Activated T-cell treated with anti-CD3 and anti-CD28 coated beads, Interleukin-2, amount 50 U/mL, for 1 hour (primary cell): ENCODE results near the gene PNPLA6.

Experiments used
- DNase-seq: peaks from one replicate; pipeline ENCODE4 v3.0.0-alpha.2; 2020

Gene PNPLA6

DNA sequence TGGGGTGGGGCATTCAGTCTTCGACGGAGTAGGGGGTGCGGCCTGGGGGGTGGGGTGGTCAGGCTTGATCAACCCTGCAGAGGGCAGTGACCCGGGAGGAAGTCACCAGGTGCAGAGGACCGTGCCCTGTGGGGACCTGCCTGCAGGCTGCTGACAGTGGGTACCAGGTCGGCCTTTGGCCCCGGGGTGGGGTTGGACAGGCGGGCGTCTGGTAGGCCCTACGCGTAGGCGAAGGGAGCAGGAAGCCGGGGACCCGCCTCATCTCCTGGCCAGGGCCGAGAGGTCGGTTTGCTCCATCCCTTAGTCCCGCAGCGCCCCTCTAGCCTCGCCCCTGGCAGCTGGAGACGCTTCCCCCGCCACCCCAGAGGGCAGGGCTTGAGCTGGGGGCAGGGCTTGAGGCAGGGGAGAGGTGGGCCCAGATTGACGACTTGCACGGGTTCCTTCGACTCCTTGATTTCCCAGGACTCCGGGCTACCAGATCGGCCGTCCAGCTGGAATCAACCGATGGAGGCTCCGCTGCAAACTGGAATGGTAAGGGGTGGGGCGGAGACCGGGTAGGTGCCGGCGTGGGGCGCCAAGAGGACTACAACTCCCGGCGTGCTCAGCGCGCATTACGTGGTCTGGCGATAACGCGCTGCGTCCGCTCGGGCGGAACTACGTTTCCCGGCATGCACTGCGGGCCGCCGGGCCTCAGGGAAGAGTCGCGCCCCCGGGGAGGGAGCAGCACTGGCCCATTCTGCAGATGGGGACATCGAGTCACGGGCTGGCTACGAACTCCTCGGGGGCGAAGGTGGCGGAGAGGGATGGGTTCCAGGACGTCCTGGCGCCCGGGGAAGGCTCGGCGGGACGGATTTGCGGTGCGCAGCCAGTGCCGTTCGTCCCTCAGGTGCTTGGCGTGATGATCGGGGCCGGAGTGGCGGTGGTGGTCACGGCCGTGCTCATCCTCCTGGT, at the start of gene PNPLA6:
Gene PNPLA6 (plus strand): TSS at position 671 of the 951 bp plus-strand sequence. CDS start 72 bp downstream, at position 743.
- DNase-seq: peak; percentile 95

DNA sequence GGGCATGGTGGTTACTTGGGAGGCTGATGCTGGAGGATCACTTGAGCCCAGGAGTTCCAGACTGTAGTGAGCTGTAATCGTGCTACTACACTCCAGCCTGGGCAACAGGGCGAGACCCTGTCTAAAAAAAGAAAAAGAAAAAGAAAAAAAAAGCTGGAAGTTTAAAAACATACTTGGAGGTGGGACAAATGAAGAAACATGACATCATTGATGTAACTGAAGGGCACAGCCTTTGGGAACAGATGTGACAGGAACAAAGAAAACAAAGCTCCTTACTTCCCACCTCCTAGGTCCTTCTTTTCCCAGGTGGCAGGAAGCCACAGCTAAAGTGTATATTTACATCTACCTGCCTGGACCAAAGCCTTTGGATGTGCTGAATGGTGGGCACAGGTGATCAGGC, 48.6 kb upstream of the PNPLA6 start:
- no peak for DNase-seq

DNA sequence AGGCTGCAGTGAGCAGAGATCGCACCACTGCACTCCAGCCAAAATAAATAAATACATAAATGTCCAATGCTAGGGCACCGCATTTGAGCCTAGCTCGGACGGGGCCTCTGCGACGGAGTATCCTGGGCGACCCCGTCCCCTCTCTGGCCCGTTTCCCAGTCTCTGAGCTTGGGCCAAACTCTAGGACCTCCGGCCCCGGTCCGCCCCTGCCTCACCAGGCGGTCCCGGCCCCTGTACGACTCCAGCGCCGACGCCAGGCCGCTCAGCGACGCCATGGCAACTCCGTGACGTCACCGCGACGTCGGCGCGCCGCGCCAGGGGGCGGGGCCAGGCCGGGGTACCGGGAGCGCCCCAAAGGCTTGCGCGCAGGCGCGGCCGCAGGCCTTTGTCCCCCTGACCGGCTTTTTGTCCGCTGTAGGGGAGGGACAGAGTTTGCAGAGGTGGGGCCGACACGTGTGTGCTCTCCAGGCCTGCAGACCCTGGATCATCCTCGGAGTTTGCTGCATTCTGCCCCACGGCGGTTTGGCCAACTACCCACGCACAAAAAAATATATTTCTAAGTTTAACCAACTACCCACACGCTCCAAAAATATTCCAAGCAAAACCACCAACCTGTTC, 46.7 kb upstream of the PNPLA6 start, which contains the start of gene PEX11G:
Gene PEX11G (minus strand): TSS at position 300 of the 618 bp plus-strand sequence. CDS start 25 bp downstream, at position 275.
- peak; percentile 96 for DNase-seq

DNA sequence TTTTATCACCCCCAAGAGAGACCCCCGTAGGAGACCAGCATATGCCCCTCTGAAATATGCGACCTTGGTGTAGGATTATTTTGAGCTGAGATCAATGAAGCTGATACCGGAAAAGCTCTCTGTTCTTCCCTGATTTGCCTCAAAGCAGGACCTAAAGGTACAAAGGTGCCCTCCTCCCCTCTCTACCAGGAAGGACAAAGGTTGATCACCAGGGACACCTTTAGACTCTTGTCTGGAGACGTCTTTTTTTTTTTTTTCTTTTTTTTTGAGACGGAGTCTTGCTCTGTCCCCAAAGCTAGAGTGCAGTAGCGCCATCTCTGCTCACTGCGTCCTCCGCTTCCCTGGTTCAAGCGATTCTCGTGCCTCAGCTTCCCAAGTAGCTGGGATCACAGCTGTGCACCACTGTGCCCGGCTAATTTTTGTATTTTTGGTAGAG, 45.9 kb upstream of the PNPLA6 start:
- no peak for DNase-seq

DNA sequence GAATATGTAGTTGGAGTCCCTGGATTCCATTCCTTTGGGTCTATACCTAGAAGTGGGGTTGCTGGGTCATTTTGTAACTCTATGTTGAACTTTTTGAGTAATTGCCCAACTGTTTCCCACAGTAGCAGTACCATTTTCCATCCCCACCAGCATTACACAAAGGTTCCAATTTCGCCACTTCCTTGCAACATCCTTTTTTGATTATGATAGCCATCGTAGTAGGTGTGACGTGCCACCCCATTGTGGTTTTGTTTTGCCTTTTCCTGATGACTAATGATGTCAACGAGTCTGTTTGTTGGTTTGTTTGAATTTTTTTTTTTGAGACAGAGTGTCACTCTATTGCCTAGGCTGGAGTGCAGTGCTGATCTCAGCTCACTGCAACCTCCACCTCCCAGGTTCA, 43.4 kb upstream of the PNPLA6 start:
- DNase-seq: no peak

DNA sequence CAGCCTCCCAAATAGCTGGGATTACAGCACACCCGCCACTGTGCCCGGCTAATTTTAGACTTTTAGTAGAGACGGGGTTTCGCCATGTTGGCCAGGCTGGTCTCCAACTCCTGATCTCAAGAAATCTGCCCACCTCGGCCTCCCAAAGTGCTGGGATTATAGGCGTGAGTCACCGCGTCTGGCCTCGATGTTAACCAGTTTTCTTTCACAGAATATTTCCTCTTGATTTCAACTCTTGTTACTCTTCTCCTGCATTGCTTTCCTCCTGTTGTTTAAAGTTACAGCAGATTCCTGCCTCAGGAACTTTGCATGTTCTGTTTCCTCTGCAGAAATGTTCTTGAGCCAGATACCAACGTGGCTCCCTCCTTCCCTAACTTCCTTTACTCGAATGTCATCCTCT, 43.0 kb upstream of the PNPLA6 start:
- no peak for DNase-seq

DNA sequence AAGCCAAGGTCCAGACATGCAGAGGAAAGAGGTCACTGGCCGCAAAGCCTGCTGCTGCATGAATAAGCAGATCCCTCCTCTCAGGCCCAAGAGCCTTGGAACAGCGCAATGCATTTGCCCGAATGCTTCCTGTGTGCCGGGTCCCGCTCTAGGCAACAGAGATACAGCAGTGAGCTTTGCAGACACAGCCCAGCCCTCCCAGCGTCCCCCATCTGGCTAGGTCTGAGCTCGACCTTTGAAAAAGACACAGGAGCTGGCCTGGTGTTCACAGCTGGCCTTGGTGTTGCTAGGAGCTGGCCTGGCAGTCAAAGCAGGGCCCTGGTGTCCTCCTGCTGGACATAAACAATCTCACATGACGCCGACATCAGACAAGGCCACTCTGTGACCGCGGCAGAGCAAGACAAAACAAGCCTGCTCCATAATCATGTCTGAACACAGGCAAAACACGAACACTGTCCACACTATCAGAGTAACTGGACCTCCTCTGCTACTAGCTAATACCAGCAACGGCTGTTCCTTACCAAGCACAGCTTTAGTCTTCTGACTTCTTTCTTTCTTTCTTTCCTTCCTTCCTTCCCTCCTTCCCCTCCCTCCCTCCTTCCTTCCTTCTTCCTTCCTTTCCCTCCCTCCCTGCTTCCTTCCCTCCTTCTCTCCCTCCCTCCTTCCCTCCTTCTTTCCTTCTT, 41.0 kb upstream of the PNPLA6 start:
- DNase-seq: no peak

DNA sequence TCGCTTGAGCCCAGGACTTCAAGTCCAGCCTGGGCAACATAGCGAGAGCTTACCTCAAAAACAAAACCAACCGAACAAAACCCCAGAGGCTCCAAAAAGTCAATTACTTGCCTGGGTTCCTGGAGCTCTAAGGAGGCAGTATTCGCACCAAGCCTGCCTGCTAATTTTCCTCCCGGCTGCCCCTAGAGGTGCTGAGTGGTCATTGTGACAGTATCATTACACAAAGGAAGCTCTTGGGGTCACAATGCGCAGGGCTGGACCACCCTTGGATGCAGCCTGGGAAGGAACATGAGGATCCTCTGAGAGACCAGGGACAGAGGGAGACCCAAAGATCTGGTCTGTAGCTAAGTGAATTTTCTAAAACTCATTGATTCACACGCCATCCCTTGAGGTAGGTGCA, 38.2 kb upstream of the PNPLA6 start:
- no peak for DNase-seq

DNA sequence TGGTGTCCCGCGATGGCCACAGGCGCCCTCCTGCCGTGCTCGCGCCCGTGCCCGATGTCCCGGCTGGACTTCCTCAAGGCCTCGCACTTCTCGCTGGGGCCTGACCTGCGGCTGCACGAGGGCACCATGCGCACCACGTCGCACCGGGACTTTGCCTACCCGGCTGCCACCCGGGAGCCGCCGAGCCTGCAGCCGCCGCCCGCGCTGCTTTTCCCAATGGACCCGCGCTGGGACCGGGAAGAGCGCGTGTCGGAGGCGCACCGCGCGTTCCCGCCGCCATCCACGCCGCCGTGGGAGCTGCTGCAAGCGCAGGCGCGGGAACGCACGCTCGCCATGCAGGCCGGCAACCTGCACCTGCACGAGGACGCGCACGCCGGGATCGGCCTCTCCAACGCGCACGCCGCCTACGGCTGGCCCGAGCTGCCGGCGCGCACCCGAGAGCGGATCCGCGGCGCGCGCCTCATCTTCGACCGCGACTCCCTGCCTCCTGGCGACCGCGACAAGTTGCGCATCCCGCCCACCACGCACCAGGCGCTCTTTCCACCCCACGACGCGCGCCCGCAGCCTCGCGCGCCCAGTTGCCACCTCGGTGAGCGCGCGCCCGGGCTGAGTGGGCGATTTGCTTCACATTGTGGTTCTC, 34.6 kb upstream of the PNPLA6 start:
- DNase-seq: peak; percentile 37

DNA sequence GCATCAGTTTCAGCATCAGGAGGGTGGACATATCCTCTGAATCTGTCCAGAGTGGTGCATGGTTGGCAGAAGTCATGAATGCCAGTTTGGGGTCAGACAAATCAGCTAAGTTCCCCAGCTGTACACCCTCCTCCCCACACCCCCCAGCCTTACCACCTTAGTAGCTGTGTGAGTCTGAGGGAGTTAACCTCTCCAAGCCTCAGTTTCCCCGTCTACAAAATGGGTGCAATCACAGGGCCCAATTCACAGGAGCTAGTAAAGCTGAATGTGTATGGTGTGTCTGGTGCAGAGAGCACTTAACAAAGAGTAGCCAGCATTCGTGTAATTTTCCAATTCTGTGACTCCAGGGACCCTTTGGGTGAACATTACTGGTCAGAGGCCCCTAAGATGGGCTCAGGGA, 33.0 kb upstream of the PNPLA6 start:
- DNase-seq: no peak

DNA sequence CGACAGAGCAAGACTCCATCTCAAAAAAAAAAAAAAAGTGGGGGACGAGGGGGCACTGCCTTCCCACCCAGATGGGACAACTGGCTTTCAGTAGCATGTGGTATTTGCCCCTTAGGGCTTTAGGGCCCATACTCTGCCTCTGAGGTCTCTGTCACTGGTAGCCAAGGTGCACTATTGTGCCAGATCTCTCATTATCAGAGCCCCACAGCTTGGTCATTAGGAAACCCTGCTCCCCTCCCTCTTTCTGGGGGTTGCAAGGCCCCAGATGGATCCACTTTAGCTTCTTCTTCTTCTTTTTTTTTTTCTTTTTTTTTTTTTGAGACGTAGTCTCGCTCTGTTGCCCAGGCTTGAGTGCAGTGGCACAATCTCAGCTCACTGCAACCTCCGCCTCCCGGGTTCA, 30.8 kb upstream of the PNPLA6 start:
- DNase-seq: no peak

DNA sequence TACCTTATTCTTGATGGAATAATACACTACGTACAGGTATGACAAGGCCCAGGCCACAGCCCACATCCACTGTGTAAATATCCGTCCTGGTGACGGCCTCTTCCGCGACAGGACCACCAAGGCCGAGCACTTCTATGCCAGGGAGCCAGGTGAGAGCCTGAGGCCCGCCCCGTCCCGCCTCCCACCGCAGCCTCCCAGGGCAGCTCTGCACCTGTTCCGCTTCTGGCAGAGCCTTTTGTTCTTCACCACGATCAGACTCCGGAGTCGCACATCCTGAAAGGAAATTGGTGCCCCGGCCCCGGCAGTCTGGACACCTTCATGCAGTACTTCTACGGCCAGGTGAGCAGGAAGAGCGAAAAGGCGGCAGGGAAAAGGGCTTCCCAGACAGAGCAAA, 30.2 kb upstream of the PNPLA6 start:
- no peak for DNase-seq

DNA sequence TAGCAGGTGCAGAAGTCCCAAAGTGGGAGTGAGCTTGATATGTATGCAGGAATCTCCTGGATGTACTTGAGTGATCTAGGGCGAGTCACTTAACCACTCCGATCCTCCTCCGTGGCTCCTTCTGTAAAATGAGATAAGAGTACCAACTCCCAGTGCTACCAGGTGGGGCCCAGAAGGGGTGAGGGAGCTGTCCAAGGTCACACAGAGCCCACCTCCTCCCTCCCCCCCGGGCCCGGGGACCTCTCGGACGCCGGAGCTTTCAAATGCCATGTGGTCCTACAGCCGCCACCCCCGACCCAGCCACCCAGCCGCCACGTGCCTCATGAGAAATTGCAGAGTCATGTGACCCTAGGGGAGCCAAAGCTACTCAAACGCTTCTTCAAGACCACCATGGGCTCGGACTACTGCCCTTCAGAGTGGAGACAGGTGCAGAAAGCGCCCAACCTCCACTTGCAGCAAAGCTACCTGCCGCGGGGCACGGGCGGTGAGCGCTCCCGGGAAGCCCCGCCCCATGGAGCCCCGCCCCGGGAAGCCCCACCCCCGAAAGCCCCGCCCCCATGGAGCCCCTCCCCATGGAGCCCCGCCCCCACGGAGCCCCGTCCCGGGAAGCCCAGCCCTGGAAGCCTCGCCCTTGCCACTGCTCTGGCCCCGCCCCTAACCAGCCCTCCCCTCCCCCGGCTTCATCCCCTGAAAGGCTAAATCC, 29.7 kb upstream of the PNPLA6 start:
- no peak for DNase-seq

DNA sequence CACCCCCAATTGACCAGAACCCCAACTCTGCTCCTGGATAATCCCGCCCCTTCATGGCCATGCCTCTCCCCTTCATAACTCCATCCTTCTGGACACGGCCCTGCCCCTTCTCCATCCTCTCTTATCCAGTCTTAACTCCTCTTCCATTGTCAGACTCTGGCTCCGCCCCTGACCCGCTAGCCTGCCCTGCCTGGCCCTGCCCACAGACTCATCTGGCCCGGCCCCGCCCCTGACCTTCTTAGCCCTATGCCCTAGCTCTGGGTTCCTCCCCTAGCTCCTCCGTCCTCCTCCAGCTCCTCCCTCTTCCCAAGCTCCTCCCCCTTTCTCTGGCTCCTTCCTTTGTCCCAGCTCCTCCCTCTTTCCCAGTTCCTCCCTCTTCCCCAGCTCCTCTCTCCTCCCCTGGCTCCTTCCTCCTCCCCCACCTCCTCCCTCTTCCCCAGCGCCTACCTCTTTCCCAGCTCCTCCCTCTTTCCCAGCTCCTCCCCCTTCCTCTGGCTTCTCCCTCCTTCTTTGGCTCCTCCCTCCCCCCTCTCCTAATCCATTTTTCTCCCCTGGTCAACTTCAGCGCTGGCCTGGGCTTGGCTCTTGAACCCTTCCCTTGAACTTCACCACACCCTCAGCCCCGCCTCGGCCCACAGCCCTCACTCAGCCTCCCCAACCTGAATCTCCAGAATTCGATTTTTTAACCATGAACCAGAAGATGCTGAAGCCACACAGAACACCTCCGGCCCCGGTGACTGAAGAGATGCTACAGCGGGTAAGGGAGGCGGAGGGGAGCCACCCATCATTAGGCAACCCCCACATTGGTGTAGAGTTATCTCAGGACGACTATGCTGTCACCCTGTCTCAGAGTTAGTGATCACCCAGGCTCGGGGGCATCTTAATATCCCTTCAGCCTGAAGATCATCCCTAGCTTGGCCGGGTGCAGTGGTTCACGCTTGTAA, 28.9 kb upstream of the PNPLA6 start:
- DNase-seq: peak; percentile 40

DNA sequence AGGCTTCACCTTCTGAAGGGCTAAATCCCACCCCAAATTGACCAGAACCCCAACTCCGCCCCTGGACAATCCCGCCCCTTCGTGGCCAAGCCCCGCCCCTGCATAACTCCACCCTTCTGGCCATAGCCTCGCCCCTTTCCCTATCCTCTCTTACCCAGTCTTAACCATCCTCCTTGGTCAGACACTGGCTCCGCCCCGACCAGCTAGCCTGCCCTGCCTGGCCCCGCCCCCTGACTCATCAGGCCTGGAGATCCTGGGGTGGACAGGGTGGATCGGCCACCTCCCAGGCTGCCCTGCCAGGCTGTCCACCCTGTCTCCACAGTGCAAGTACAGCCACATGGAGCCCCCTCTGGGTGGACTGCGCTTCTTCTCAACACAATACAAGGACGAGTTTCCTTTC, 27.6 kb upstream of the PNPLA6 start:
- no peak for DNase-seq

DNA sequence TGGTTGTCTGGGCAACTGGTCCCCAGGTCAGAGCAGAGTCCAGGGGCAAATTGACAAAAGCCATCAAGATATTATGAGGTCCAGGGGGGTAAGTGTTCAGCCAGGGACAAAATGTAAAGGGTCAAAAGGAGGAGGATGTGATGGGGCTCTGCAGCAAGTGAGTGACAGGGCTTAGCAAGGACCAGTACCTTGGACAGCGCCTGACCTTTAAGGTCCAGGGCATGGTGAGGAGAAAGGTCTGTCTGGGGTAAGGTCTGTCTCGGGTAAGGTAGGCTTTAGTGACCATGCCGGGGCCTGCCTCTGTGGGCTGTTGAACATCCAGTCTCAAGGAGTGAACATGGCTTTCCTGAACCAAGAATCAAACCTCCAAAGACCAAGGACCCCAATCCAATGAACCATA, 25.9 kb upstream of the PNPLA6 start:
- no peak for DNase-seq

DNA sequence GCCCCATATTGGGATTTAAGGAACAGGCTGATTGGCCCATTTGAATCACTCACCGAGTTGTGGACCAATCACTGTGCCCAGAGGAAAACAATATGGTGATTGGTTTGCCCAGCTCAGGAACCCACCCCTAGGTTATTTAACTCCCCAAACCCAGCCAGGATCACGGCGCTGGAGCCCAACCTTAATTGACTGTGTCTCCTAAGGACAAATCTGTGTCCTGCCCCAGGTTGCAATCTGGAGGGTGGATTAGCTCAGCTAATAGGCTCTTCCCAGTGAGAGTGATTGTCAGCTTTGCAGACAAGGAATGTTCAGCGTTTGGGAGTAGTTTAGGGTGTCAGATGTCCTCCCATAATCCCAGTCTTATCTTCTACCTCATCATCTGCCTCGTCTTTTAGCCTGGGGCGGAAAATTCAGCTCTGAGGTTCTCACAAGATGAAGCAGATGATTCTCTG, 23.1 kb upstream of the PNPLA6 start:
- DNase-seq: no peak

DNA sequence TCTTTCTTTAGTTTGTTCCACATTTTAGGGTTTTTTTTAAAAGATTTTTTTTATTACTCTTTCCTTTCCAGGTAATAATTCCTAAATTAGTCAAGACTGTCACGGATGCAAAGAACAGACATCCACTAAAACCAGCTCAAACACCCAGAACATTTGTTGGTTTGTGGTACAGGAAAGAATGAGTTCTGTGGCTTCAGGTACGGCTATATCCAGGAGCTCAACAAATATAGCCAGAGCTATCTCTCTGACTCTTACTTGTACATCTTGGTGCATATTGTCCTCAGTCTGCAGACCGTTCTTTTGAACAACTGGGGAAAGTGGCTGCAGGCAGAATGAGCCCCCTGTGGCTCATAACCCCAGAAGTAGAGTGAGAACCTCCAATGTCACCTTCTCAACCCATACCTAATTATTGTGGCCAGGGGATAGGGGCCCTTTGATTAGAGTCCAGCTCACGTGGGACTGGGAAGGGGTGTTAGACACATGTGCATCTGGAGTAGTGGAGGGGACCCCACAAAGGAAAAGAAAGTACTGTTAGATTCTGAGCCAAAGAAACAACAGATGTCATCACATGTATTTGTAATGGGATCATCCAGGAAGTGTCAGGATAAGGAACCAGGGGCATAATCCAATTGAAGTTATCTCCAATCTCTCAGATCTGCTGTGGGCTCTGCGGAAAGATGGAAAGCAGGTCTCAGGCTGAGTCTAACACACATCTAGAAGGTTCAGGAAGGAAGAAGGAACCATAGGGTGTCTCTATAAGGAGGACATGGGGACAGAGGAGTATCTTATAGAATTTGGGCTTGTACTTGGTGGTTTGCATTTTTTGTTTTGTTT, 21.5 kb upstream of the PNPLA6 start:
- no peak for DNase-seq

DNA sequence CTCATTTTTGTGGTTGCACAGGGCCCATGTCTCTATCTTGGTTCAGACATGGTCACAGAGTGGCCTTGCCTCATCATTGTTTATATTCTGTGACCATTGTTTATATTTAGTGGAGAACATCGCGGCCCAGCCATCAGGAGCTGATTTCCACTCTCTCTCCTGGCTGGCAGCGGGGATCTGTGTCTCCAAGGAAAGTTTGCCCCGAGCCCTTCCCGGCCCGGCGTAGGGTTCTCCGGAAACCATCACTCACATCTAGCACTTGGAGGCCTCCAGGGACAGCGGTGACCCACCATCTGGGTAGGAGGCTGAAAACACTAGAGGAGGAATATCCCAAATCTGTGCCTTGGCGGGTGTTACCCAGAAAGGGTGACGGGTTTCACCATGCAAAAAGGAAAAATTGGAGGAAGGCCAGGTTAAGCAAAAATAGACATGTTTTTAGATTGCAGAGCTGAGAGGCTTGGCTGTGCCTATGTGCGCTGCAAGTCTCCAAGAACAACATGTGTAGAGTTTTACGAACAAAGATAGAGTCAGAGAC, 20.3 kb upstream of the PNPLA6 start:
- DNase-seq: no peak

DNA sequence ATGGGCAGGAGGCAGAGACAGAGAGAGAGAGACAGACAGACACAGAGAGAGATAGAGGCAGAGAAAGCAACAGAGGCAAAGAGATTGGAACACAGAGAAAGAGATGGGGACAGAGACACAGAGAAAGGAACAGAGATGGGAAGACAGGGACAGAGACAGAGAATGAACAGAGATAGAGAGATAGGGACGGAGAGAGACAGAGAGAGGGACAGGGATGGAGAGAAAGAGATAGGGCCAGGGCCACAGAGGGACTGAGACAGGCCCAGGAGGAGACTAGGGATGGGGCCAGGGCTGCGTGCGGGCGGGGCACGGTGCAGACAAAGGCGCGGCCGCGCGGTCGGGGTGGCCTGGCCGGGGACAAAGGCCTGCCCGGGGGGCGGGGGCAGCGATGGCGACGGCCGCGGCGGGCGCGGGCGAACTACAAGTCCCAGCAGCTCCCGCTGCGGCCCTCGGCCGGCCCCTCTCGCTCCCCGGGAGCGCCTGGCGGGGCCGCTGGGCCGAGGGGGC, 19.8 kb upstream of the PNPLA6 start, which contains the start of gene ZNF358:
Gene ZNF358 (plus strand): TSS at position 459 of the 507 bp plus-strand sequence. CDS start 3,140 bp downstream, outside the sequence.
- DNase-seq: peak; percentile 44
